Smooth muscle cell (in vitro differentiated cells): ENCODE measurements around the gene HDAC9. TPM values are rescaled to one million over a fixed set of nuclear protein-coding genes. Genes with fewer than 3 reads are reported as not detected.

Experiments
- DNase-seq: peaks from one replicate; lab custom pipeline; 2025; ENCODE audit not compliant: unreplicated experiment; lab: John Stamatoyannopoulos, UW
- H2AFZ ChIP-seq: fragments of 200-600 bp; sonication (generic); 2 replicates; pipeline ENCODE4 v1.6.0; 2016; ENCODE audit warnings: antibody characterized with exemption, low read depth, mild to moderate bottlenecking
- H3F3A ChIP-seq: fragments of 200-600 bp; sonication (generic); 2 replicates; pipeline ENCODE4 v1.6.0; 2017; ENCODE audit warnings: antibody characterized with exemption, low read depth
- H3K27ac ChIP-seq: fragments of 200-600 bp; sonication (generic); 2 replicates; pipeline ENCODE4 v1.5.1; 2016; ENCODE audit warnings: low read depth, mild to moderate bottlenecking
- H3K27me3 ChIP-seq: fragments of 200-600 bp; sonication (generic); 2 replicates; pipeline ENCODE4 v1.6.1; 2016; ENCODE audit warnings: low read depth, mild to moderate bottlenecking
- H3K36me3 ChIP-seq: fragments of 200-600 bp; sonication (generic); 2 replicates; pipeline ENCODE4 v1.5.1; 2016; ENCODE audit warnings: low read depth
- H3K4me1 ChIP-seq: fragments of 200-600 bp; sonication (generic); 2 replicates; pipeline ENCODE4 v1.5.1; 2016; ENCODE audit warnings: low read depth
- H3K4me2 ChIP-seq: fragments of 200-600 bp; sonication (generic); 2 replicates; pipeline ENCODE4 v1.6.0; 2016; ENCODE audit warnings: mild to moderate bottlenecking
- H3K4me3 ChIP-seq: fragments of 200-600 bp; sonication (generic); 2 replicates; pipeline ENCODE4 v1.5.1; 2016; ENCODE audit warnings: mild to moderate bottlenecking
- H3K79me2 ChIP-seq: fragments of 200-600 bp; sonication (generic); 2 replicates; pipeline ENCODE4 v1.6.0; 2016; ENCODE audit warnings: low read depth, mild to moderate bottlenecking
- H3K9ac ChIP-seq: fragments of 200-600 bp; sonication (generic); 2 replicates; pipeline ENCODE4 v1.6.0; 2016; ENCODE audit warnings: low read depth
- H3K9me3 ChIP-seq: fragments of 200-600 bp; sonication (generic); replicated peaks from 2 replicates; pipeline ENCODE4 v1.5.1; 2016; ENCODE audit warnings: low read depth
- H4K20me1 ChIP-seq: fragments of 200-600 bp; sonication (generic); 2 replicates; pipeline ENCODE4 v1.6.0; 2016; ENCODE audit warnings: low read depth
- WGBS: methylation state at CpG from one replicate; pipeline ENCODE4 v1.1.7; 2016; ENCODE audit warnings: low lambda C conversion rate; 5-methylcytosine and 5-hydroxymethylcytosine counted together
- polyA plus RNA-seq: library from polyadenylated mRNA; unstranded; fragments of >200 nt; fragmentation: Nextera tagmentation; extraction: Ambion mirVana; gene quantifications from 2 replicates; pipeline ENCODE4 v1.2.1, GENCODE V29; 2016
- total RNA-seq: library from RNA; depleted of rRNA; stranded (reverse); fragments of >200 nt; gene quantifications from 2 replicates; pipeline ENCODE4 v1.2.3, GENCODE V29; 2014
- TF ChIP-seq, protein P1 (sequence below): fragments of 200-600 bp; sonication (generic); IDR thresholded peaks from 2 replicates; pipeline ENCODE4 v1.5.1; 2017; ENCODE audit warnings: borderline replicate concordance, mild to moderate bottlenecking, antibody characterized with exemption; ENCODE audit not compliant: insufficient read depth, poor library complexity, severe bottlenecking

The HDAC9 gene
- total and polyA plus RNA-seq, 2 experiments from 2014 or later, result 2.2 to 7.1 TPM

- peak overlapping the region; percentile 36 for H3K4me2 ChIP-seq
- H3K79me2 ChIP-seq, result no peaks in the 10 kb centered on the region
- H3K9ac ChIP-seq, result no peak overlapping the region
- peak overlapping the region; percentile 5 for H2AFZ ChIP-seq
- H3K4me1 ChIP-seq, result no peaks in the 10 kb centered on the region
- H3K36me3 ChIP-seq, result no peaks in the 10 kb centered on the region
- H3K27me3 ChIP-seq, result no peaks in the 10 kb centered on the region
- no peaks in the 10 kb centered on the region for H4K20me1 ChIP-seq
- no peak overlapping the region for H3K4me3 ChIP-seq
- peak overlapping the region; percentile 13 for H3K27ac ChIP-seq
- H3F3A ChIP-seq, result no peaks in the 10 kb centered on the region
- TF ChIP-seq, protein P1, sequence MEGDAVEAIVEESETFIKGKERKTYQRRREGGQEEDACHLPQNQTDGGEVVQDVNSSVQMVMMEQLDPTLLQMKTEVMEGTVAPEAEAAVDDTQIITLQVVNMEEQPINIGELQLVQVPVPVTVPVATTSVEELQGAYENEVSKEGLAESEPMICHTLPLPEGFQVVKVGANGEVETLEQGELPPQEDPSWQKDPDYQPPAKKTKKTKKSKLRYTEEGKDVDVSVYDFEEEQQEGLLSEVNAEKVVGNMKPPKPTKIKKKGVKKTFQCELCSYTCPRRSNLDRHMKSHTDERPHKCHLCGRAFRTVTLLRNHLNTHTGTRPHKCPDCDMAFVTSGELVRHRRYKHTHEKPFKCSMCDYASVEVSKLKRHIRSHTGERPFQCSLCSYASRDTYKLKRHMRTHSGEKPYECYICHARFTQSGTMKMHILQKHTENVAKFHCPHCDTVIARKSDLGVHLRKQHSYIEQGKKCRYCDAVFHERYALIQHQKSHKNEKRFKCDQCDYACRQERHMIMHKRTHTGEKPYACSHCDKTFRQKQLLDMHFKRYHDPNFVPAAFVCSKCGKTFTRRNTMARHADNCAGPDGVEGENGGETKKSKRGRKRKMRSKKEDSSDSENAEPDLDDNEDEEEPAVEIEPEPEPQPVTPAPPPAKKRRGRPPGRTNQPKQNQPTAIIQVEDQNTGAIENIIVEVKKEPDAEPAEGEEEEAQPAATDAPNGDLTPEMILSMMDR, result no peak
- 72% methylated on average over 5 of the region's 5 CpGs for WGBS
- DNase-seq, result no peak
- no peaks in the 10 kb centered on the region for H3K9me3 ChIP-seq
Measured at GRCh38 chr7:19009241-19009935, 513.8 kb downstream of the HDAC9 start.

GRCh38 chr7:19009936-19010280, 514.4 kb downstream of the HDAC9 start:
- Histone ChIP-seq H2AFZ (no peak overlapping the region), H3K4me1 (no peaks in the 10 kb centered on the region), H3K27ac (peak overlapping the region; percentile 13), H3K4me3 (no peak overlapping the region), H3K9me3 (no peaks in the 10 kb centered on the region), H3K27me3 (no peaks in the 10 kb centered on the region), H4K20me1 (no peaks in the 10 kb centered on the region), H3F3A (no peaks in the 10 kb centered on the region), H3K9ac (no peak overlapping the region), H3K4me2 (peak overlapping the region; percentile 36), H3K79me2 (no peaks in the 10 kb centered on the region), H3K36me3 (no peaks in the 10 kb centered on the region)
- DNase-seq, result no peak
- TF ChIP-seq, protein P1, result no peak

DNA sequence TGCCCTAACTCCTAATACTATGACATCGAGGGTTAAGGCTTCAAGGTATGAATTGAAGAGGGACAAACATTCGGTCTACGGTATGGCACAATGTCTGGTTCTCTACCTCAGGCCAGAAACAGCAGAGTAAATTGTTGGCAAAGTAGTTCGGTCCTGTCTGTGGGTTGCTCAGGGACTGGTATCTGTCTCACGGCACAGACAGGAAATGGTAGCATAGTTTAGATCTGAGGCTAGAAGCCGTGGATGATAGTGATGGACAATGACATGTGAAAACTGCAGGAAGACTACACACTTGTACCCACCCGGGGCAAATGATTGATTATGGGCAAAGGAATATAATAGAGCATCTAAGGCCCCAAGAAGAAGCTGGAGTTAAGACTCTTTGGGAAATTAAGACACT, 515.7 kb downstream of the HDAC9 start:
- Histone ChIP-seq H3K9me3 (no peaks in the 10 kb centered on the region), H3K27ac (no peak overlapping the region), H3K9ac (no peak overlapping the region), H2AFZ (no peak overlapping the region), H3K27me3 (no peaks in the 10 kb centered on the region), H3K36me3 (no peaks in the 10 kb centered on the region), H4K20me1 (no peaks in the 10 kb centered on the region), H3K79me2 (no peaks in the 10 kb centered on the region), H3K4me2 (no peak overlapping the region), H3K4me3 (no peak overlapping the region), H3F3A (no peaks in the 10 kb centered on the region), H3K4me1 (no peaks in the 10 kb centered on the region)
- 76% methylated on average over 7 of the region's 7 CpGs for WGBS
- no peak for DNase-seq
- TF ChIP-seq, protein P1, result no peak

DNA sequence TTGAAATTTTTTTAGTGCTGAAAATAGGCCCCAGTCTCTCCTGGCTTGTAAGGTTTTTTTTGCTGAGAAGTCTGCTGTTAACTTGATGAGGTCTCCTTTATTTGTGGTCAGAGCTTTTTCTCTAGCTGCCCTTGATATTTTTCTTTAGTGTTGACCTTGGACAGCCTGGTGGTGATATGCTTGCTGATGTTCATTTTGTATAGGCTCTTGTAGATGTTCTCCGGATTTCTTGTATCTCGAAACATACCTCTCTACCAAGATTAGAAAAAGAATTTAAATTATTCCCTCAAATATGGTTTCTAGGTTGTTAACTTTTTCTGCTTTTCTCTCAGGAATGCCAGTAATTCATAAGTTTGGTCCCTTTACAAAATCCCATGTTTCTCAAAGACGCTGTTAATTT, 519.5 kb downstream of the HDAC9 start:
- no peak overlapping the region for H2AFZ ChIP-seq
- H3K4me3 ChIP-seq, result no peak overlapping the region
- H3K4me1 ChIP-seq, result no peaks in the 10 kb centered on the region
- H4K20me1 ChIP-seq, result no peaks in the 10 kb centered on the region
- DNase-seq, result no peak
- H3K9me3 ChIP-seq, result peaks cover 8% of the 10 kb centered on the region
- no peaks in the 10 kb centered on the region for H3K36me3 ChIP-seq
- no peak overlapping the region for H3K4me2 ChIP-seq
- no peaks in the 10 kb centered on the region for H3K79me2 ChIP-seq
- no peak overlapping the region for H3K27ac ChIP-seq
- WGBS, result 90% methylated on average over 3 of the region's 3 CpGs
- TF ChIP-seq, protein P1, result no peak
- no peak overlapping the region for H3K9ac ChIP-seq
- H3F3A ChIP-seq, result peaks cover 4% of the 10 kb centered on the region
- H3K27me3 ChIP-seq, result no peaks in the 10 kb centered on the region
